ENCODE data around the gene TSC22D3.

Gene TSC22D3

DNA sequence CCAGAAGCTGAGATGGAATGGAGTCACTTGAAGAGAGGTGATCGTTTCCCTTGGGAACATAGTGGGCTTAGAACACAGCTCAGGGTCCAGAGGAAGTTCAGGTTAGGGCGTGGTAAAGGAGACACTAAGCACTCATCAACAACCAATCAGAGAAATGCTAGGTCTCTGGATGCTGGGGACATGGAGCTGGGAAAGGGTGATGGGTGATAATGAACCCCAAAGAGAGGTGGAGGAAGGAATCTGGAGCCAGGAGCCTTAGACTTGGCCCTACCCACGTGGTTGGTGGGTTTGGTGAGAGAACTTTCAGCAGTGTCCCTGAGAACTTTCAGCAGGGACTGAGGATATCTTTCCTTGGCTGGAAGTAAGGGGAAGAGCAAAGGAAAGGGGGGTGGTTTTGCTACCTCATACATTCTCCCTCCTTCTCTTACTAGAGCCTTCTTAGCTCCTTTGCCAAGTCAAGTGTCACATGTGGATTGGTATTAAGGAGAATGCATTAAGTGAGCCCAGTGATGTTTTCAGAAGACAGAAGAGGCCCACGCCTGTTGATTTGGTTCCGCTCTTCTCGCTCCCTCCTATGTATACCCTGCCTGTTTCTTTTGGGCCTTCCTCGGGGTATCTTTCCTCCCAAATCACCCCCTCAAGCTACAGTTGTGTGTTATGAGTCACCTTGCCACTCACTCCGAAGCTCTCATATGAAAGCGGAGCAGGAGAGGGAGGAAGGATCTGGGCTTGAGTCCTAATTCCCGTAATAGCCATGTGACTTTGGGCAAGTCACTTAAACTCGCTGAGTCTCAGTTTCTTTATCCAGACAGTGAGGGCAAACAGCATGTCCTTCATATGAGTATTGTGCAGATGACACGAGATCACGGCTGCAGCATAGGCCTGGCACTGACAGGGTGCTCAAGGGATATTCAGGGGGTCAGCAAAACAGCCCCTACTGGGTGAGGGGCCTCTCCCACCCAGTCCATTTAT, 63.1 kb downstream of the TSC22D3 start:
- Histone ChIP-seq H3K4me3 (ENCODE audit: low read length) (no peak overlapping the region), H3K4me1 (ENCODE audit: control insufficient read depth, insufficient read depth, low read length) (peaks cover 8% of the 10 kb centered on the region), H3K9ac (ENCODE audit: low read length) (no peak overlapping the region)

DNA sequence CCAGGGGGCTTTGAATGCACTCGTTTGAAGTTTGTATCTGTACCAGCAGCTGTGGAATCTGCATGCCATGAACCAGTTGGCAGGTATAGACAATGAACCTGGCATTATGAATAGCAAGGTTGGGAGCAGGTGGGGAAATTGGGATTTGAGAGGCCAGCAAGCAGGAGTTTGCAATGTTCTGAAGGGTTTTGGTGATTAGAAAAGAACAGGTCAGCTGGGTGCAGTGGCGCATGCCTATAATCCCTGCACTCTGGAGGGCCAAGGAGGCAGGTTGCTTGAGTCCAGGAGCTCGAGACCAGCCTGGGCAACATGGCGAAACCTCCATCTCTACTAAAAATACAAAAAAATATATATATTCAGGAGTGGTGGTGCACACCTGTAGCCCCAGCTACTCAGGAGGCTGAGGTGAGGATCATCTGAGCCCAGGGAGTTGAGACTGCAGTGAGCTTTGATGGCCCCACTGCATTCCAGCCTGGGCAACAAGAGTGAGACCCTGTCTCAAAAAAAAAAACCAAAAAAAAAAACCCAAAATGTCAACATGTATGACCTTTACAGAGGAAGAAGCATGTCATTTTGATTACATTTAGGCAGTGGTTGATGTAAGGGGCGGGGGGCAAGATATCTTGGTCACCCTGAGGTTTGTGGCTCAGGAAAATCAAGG, 63.9 kb downstream of the TSC22D3 start:
- H3K9ac ChIP-seq (ENCODE audit: low read length), result no peak overlapping the region

More for the DNA sequence above, 63.1 kb downstream of the TSC22D3 start:
- Histone ChIP-seq H3K36me3 (ENCODE audit: control insufficient read depth, insufficient read depth, low read length) (no peaks in the 10 kb centered on the region), H3K27me3 (ENCODE audit: control insufficient read depth, insufficient read depth, low read length) (no peaks in the 10 kb centered on the region), H3K27ac (ENCODE audit: low read depth, low read length) (peak overlapping the region; percentile 65)

GRCh38 chrX:107710617-107711391, 64.8 kb downstream of the TSC22D3 start:
- no peaks in the 10 kb centered on the region for H3K36me3 ChIP-seq (ENCODE audit: control insufficient read depth, insufficient read depth, low read length)
- H3K27ac ChIP-seq (ENCODE audit: low read depth, low read length), result peak overlapping the region; percentile 65
- no peak overlapping the region for H3K4me3 ChIP-seq (ENCODE audit: low read length)
- no peak overlapping the region for H3K9ac ChIP-seq (ENCODE audit: low read length)
- H3K4me1 ChIP-seq (ENCODE audit: control insufficient read depth, insufficient read depth, low read length), result peaks cover 4% of the 10 kb centered on the region
- H3K27me3 ChIP-seq (ENCODE audit: control insufficient read depth, insufficient read depth, low read length), result no peaks in the 10 kb centered on the region

More for the DNA sequence above, 63.9 kb downstream of the TSC22D3 start:
- Histone ChIP-seq H3K36me3 (ENCODE audit: control insufficient read depth, insufficient read depth, low read length) (no peaks in the 10 kb centered on the region), H3K27me3 (ENCODE audit: control insufficient read depth, insufficient read depth, low read length) (no peaks in the 10 kb centered on the region), H3K27ac (ENCODE audit: low read depth, low read length) (peak overlapping the region; percentile 65), H3K4me1 (ENCODE audit: control insufficient read depth, insufficient read depth, low read length) (peaks cover 4% of the 10 kb centered on the region), H3K4me3 (ENCODE audit: low read length) (no peak overlapping the region)

GRCh38 chrX:107709266-107709806, 66.3 kb downstream of the TSC22D3 start:
- H3K4me3 ChIP-seq (ENCODE audit: low read length), result no peak overlapping the region
- H3K27ac ChIP-seq (ENCODE audit: low read depth, low read length), result no peak overlapping the region
- H3K36me3 ChIP-seq (ENCODE audit: control insufficient read depth, insufficient read depth, low read length), result no peaks in the 10 kb centered on the region

DNA sequence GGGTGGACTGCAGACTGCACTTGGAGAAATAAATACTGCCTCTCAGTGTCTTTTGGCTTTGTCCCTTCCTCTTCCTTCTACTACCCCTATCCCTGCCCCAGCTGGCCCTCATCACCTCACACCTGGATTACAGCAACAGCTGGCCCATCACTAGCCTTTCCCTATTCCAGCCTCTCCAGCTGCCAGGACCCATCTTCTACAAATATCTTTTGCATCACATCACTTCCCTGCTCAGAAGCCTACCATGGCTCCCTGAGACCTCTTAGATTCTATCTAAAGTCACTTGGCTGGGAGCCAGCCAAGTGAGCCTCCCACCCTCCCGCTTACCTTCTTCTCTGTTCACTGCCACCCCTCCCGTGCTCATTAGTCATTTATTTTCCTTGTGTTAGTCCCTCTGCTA, 66.8 kb downstream of the TSC22D3 start:
- H3K27ac ChIP-seq (ENCODE audit: low read depth, low read length), result no peak overlapping the region
- H3K27me3 ChIP-seq (ENCODE audit: control insufficient read depth, insufficient read depth, low read length), result no peaks in the 10 kb centered on the region

More at GRCh38 chrX:107709266-107709806, 66.3 kb downstream of the TSC22D3 start:
- H3K4me1 ChIP-seq (ENCODE audit: control insufficient read depth, insufficient read depth, low read length), result peaks cover 4% of the 10 kb centered on the region
- H3K27me3 ChIP-seq (ENCODE audit: control insufficient read depth, insufficient read depth, low read length), result no peaks in the 10 kb centered on the region
- no peak overlapping the region for H3K9ac ChIP-seq (ENCODE audit: low read length)

GRCh38 chrX:107707866-107708265, 67.7 kb downstream of the TSC22D3 start:
- Histone ChIP-seq H3K36me3 (ENCODE audit: control insufficient read depth, insufficient read depth, low read length) (no peaks in the 10 kb centered on the region), H3K9ac (ENCODE audit: low read length) (no peak overlapping the region), H3K27me3 (ENCODE audit: control insufficient read depth, insufficient read depth, low read length) (no peaks in the 10 kb centered on the region), H3K27ac (ENCODE audit: low read depth, low read length) (no peak overlapping the region), H3K4me1 (ENCODE audit: control insufficient read depth, insufficient read depth, low read length) (peaks cover 4% of the 10 kb centered on the region), H3K4me3 (ENCODE audit: low read length) (no peak overlapping the region)

More for the DNA sequence above, 66.8 kb downstream of the TSC22D3 start:
- Histone ChIP-seq H3K4me3 (ENCODE audit: low read length) (no peak overlapping the region), H3K9ac (ENCODE audit: low read length) (no peak overlapping the region), H3K36me3 (ENCODE audit: control insufficient read depth, insufficient read depth, low read length) (no peaks in the 10 kb centered on the region), H3K4me1 (ENCODE audit: control insufficient read depth, insufficient read depth, low read length) (peaks cover 4% of the 10 kb centered on the region)

DNA sequence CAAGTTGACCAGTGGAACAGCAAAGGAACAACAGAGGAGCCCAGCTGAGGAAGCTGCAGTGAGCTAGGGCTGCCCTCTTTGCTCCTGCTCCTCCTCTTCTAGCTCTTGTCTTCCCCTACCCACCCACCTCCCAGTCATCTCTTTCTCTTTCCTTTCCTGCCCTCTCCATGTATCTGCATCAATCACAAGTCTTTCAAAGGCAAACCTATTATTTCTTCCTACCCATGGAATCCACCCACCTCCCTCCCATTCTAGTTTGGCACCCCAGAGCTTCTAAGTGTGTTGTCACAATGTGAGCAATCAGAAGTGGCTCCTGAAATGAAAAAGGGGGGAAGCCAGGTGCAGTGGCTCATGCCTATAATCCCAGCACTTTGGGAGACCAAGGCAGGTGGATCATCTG, 69.3 kb downstream of the TSC22D3 start:
- no peaks in the 10 kb centered on the region for H3K27me3 ChIP-seq (ENCODE audit: control insufficient read depth, insufficient read depth, low read length)
- H3K36me3 ChIP-seq (ENCODE audit: control insufficient read depth, insufficient read depth, low read length), result no peaks in the 10 kb centered on the region

GRCh38 chrX:107704587-107704986, 71.0 kb downstream of the TSC22D3 start:
- H3K27ac ChIP-seq (ENCODE audit: low read depth, low read length), result no peak overlapping the region
- no peaks in the 10 kb centered on the region for H3K36me3 ChIP-seq (ENCODE audit: control insufficient read depth, insufficient read depth, low read length)

More for the DNA sequence above, 69.3 kb downstream of the TSC22D3 start:
- no peak overlapping the region for H3K9ac ChIP-seq (ENCODE audit: low read length)
- H3K27ac ChIP-seq (ENCODE audit: low read depth, low read length), result no peak overlapping the region
- H3K4me3 ChIP-seq (ENCODE audit: low read length), result no peak overlapping the region
- peaks cover under 1% of the 10 kb centered on the region for H3K4me1 ChIP-seq (ENCODE audit: control insufficient read depth, insufficient read depth, low read length)

DNA sequence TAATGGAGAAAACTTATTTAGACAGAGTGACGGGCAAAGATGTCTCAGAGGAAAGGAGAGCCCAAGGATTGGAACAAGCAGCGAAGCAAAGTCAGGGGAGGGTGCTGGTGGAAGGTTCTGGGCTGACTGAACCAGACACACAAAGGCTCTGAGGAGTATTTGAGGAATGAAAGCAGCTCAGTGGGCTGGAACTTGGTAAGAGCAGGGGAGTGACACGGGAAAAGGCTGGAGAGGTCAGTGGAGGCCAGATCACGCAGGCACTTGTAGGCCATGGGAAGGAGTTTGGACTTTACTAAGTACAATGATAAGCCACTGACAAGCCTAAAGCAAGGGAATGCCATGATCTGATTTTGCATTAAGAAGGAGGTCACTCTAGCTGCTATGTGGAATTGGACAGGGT, 71.4 kb downstream of the TSC22D3 start:
- Histone ChIP-seq H3K4me3 (ENCODE audit: low read length) (no peak overlapping the region), H3K27me3 (ENCODE audit: control insufficient read depth, insufficient read depth, low read length) (no peaks in the 10 kb centered on the region)

More at GRCh38 chrX:107704587-107704986, 71.0 kb downstream of the TSC22D3 start:
- H3K27me3 ChIP-seq (ENCODE audit: control insufficient read depth, insufficient read depth, low read length), result no peaks in the 10 kb centered on the region
- H3K4me1 ChIP-seq (ENCODE audit: control insufficient read depth, insufficient read depth, low read length), result no peaks in the 10 kb centered on the region
- H3K9ac ChIP-seq (ENCODE audit: low read length), result no peak overlapping the region
- H3K4me3 ChIP-seq (ENCODE audit: low read length), result no peak overlapping the region

GRCh38 chrX:107701493-107702121, 74.0 kb downstream of the TSC22D3 start:
- H3K36me3 ChIP-seq (ENCODE audit: control insufficient read depth, insufficient read depth, low read length), result no peaks in the 10 kb centered on the region
- H3K4me1 ChIP-seq (ENCODE audit: control insufficient read depth, insufficient read depth, low read length), result no peaks in the 10 kb centered on the region
- H3K27ac ChIP-seq (ENCODE audit: low read depth, low read length), result no peak overlapping the region
- no peak overlapping the region for H3K4me3 ChIP-seq (ENCODE audit: low read length)
- H3K27me3 ChIP-seq (ENCODE audit: control insufficient read depth, insufficient read depth, low read length), result no peaks in the 10 kb centered on the region
- H3K9ac ChIP-seq (ENCODE audit: low read length), result no peak overlapping the region

More for the DNA sequence above, 71.4 kb downstream of the TSC22D3 start:
- H3K4me1 ChIP-seq (ENCODE audit: control insufficient read depth, insufficient read depth, low read length), result no peaks in the 10 kb centered on the region
- H3K36me3 ChIP-seq (ENCODE audit: control insufficient read depth, insufficient read depth, low read length), result no peaks in the 10 kb centered on the region
- H3K27ac ChIP-seq (ENCODE audit: low read depth, low read length), result no peak overlapping the region
- no peak overlapping the region for H3K9ac ChIP-seq (ENCODE audit: low read length)

- Histone ChIP-seq H3K4me1 (ENCODE audit: control insufficient read depth, insufficient read depth, low read length) (no peaks in the 10 kb centered on the region), H3K27me3 (ENCODE audit: control insufficient read depth, insufficient read depth, low read length) (no peaks in the 10 kb centered on the region), H3K9ac (ENCODE audit: low read length) (no peak overlapping the region), H3K27ac (ENCODE audit: low read depth, low read length) (no peak overlapping the region), H3K36me3 (ENCODE audit: control insufficient read depth, insufficient read depth, low read length) (no peaks in the 10 kb centered on the region), H3K4me3 (ENCODE audit: low read length) (no peak overlapping the region)
These were observed 74.8 kb downstream of the TSC22D3 start for GRCh38 chrX:107700790-107701189.

Measured in rectal smooth muscle tissue (tissue), 1 donor.